Measurements from ENCODE around the gene AHCYL2.
"Not testable (repeated sequence)": the region's sequence is repeated elsewhere in the genome, so short reads cannot be mapped to it uniquely, and the experiment has no call there.

- TF ChIP-seq CTCF (IDR thresholded peaks at IDR 0.05; ENCODE audit: insufficient read depth, low read length); POLR2AphosphoS5 (IDR thresholded peaks at IDR 0.05; ENCODE audit: low read depth); GABPA (IDR thresholded peaks at IDR 0.05; ENCODE audit: low read depth): not testable (repeated sequence)
Observed at GRCh38 chr7:129215691-129216090, 9.1 kb upstream of the AHCYL2 start.
